GM18507 (cell line): ENCODE data around the gene MED13L.

Experiments
- DNase-seq: peaks from one replicate; pipeline ENCODE4 v3.0.0; 2011; ENCODE audit warnings: low read depth; ENCODE audit not compliant: insufficient read length; ENCODE audit errors: extremely low spot score
- FAIRE-seq: peaks from 2 replicates; lab custom pipeline; 2011; peaks lifted over from hg19 to GRCh38; lab: Jason Lieb, UNC

The MED13L gene

GRCh38 chr12:116277467-116278278 lies at the start of gene MED13L:
Gene MED13L, minus strand, starts transcription at chr12:116277693. Its CDS starts 562 bp downstream, at chr12:116277131.
- DNase-seq (peak; percentile 92), FAIRE-seq (peak; percentile 41)

GRCh38 chr12:116325336-116325664 lies 47.8 kb upstream of the MED13L start:
- peak; percentile 86 for FAIRE-seq
- no peak for DNase-seq

GRCh38 chr12:116324654-116325335 lies 47.3 kb upstream of the MED13L start:
- DNase-seq (no peak), FAIRE-seq (no peak)

GRCh38 chr12:116323406-116324386 lies 46.2 kb upstream of the MED13L start:
- DNase-seq (no peak), FAIRE-seq (no peak)

GRCh38 chr12:116321913-116322312 lies 44.4 kb upstream of the MED13L start:
- no peak for DNase-seq
- no peak for FAIRE-seq

GRCh38 chr12:116320791-116321217 lies 43.3 kb upstream of the MED13L start:
- no peak for DNase-seq
- FAIRE-seq = no peak

- no peak for DNase-seq
- FAIRE-seq = peak; percentile 21
Observed at GRCh38 chr12:116319898-116320621, 42.6 kb upstream of the MED13L start.

- DNase-seq (no peak), FAIRE-seq (no peak)
Observed at GRCh38 chr12:116319233-116319897, 41.9 kb upstream of the MED13L start.

- no peak for DNase-seq
- FAIRE-seq = no peak
Observed at GRCh38 chr12:116318576-116319232, 41.2 kb upstream of the MED13L start.

- DNase-seq = no peak
- FAIRE-seq = no peak
Observed at GRCh38 chr12:116317986-116318575, 40.6 kb upstream of the MED13L start.

GRCh38 chr12:116317139-116317538 lies 39.6 kb upstream of the MED13L start:
- FAIRE-seq (no peak), DNase-seq (no peak)

GRCh38 chr12:116314477-116314876 lies 37.0 kb upstream of the MED13L start:
- DNase-seq = no peak
- no peak for FAIRE-seq

- FAIRE-seq (no peak), DNase-seq (no peak)
Observed at GRCh38 chr12:116313194-116313927, 35.9 kb upstream of the MED13L start.

- DNase-seq = no peak
- FAIRE-seq = no peak
Observed at GRCh38 chr12:116310082-116310481, 32.6 kb upstream of the MED13L start.

- DNase-seq (no peak), FAIRE-seq (no peak)
Observed at GRCh38 chr12:116309343-116309742, 31.9 kb upstream of the MED13L start.

- FAIRE-seq = no peak
Observed at GRCh38 chr12:116308647-116309046, 31.2 kb upstream of the MED13L start.

GRCh38 chr12:116306968-116307367 lies 29.5 kb upstream of the MED13L start:
- DNase-seq = no peak
- no peak for FAIRE-seq

More at GRCh38 chr12:116308647-116309046, 31.2 kb upstream of the MED13L start:
- no peak for DNase-seq
